ENCODE data around the gene ING5.

Gene ING5

DNA sequence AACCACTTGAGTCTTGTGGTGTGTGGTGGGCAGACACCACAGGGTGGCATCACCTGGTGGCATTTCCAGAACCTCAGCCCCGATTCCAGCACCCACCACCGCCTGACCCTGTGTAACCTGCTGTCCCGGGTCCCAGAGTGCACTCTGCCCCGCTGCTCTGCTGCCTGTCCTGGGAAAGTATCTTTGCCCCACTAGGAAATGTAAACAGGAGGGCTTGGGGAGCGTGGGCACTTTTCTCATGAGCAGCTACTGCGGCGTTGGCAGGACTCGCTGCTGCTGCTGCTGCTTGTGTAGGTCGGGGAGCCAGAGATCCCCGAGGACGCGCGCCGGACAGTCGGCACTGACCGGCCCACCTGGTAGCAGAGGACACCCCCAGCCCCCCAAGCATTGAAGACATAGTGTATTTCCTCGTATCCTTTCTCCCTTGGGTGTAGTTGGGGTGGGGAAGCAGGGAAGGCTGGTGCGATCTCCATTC lies 28.6 kb upstream of the ING5 start:
- no peak for DNase-seq

DNA sequence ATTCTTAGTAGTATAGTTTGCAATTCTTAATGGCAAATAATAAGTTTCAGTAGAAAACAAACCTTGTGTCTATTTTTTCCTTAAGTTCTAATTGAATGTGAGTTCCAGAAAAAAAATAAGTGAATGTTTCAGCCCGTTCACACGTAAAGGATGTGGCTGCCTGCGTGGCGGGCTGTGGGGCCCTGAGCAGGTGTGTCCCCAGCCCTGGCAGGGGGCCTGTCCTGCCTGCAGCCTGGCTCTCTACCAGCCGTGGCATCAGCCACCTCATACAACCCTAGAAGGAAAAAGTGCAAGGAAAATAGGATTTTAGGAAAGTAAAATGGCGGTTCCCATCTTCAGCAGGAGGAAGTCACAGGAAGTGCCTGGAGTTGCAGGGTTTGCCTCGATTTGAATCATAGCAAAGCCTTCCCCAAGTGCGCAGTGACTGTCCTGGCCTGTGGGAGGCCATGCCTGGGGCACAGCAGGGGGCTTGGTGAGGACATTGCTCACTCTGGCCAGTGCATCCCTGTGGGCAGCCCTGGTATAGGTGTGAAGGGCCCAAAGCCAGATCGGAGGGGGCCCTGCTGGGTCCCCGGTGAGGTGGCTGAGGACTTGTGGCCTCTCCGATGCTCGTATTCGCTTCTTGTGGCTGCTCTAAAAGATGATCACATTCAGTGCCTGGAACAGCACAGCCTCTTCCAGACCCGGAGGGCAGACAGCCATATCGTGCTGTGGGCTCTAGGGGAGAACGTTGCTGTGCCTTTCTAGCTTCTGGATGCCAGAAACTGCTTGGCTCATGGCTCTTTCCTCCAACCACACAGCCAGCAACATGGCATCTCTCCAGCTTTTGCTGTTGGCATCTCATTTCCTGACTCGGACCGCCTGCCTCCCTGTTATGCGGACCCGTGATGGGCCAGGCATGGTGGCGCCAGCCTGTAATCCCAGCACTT lies 27.8 kb upstream of the ING5 start:
- no peak for DNase-seq

DNA sequence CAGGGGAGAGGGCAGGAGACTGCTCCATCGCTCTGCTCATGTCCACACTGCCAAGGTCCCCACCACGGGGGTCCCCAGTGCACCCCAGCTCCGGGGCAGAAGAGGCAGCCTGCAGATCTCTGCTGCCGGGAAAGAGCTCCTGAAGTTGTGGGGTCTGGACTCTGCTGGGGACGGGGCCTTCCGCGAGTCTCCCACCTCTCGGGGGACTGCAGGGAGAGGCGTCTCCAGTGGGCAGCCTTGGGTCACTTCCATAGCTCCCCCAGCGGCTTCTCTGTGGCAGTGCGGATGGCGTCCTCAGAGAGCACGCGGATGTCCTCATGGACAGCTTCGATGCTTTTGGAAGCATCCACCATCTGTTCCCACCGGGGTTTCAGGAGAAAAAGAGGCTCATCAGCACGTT lies 26.0 kb upstream of the ING5 start:
- no peak for DNase-seq

DNA sequence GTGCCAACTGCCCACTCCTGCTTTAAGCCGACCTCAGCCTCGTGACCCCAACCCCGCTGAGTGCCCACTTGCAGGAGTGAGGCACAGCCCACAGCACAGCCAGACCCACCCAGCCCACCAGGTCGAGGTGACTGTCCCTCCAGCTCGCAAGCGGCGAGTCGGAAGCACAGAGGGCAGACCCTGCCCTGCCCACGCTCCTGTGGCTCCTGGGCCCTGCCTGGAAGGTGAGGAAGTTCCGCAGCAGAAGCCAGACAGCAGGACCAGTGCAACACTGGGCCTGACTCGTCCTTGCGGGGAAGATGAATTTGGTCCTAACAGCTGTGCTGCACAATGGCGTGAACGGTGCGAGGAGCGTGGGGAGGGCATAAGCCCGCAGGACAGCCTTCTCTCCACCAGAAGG lies 25.2 kb upstream of the ING5 start:
- DNase-seq, result no peak

DNA sequence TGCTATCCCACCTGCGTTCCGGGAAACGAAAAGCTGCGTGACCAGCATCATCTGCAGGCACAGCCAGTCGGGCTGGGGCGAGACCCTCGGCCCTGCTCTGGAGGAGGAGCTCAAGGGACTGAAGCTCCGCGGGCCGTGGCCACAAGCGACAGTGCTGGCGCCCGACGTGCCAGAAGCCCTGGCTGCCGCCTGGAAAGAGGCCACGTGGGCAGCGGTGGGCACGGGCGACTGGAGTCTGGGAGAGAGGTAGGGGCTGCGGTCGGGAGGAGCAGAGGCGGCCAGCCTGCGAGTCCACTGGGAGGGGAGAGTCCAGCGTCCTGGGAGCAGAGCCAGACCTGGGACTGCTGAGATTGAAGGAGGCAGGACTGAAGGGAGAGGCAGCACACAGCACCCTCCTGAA lies 24.4 kb upstream of the ING5 start:
- no peak for DNase-seq

DNA sequence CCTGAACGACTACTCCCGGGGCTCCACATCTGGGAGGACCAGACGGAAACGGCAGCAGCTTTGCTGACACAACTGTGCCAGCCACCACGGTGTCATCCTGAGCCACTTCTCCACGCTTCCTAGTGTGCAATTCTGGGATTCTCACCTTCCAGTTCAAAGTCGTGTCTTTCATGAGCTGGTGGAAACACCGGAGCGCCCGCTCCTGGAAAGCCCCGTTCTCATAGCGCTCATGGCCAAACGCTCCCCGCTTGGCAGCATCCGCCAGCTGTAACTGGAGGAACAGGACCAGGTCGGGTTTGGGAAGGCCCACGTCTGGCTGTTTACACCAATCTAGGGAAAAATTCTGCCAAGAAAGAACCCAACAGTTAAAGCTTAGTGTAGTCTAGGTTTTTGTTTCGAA lies 23.5 kb upstream of the ING5 start:
- no peak for DNase-seq

DNA sequence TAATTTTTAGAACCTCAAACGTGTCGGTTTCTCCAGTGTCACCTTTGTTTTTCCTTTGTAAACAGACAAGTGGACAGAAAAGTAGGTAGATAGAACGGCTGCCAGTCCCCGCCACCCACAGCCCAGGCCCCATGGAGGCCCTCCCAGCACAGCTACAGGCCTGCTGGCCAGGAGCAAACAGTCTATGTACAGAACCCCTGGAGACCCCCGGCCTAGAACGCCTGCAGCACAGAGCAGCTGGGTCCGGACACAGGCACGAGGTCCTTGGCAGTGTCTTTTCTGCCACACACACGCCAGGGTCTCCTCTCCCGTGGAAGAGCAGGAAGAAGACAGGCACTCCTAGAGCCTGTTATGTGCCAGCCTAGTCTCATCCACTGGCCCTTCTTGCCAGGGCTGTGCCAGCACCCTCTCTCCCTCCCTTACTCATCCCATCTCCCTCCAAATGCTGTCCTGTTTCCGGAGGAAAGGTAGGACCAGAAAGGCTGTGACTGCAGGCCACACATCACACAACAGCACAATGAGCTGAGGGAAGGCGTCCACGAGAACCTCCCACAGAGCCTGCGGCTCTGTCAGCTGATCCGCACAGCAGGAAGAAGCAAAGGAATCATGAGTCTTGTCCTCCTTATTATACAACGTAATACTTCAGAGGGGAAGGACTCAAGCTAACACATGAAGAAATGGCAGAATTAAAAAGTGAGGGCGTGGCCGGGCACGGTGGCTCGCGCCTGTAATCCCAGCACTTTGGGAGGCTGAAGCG lies 22.9 kb upstream of the ING5 start:
- DNase-seq, result no peak

DNA sequence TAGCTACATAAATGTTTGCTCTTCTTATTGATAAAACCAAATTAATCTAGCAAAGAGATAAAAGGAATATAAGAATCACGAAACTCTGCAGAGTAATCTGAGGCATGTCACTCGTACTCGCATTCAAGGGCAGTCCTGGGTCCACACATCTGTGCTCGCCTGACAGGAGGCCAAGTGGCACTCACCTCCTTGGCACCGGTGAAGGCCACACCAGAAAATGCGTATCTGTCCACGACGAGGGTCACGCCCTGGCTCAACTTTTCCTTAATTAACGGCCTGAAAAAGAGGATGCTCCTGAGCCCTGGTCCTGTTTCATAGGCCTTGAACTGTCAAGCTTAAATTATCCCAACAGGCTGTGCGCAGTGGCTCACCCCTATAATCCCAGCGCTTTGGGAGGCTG lies 21.8 kb upstream of the ING5 start:
- no peak for DNase-seq

DNA sequence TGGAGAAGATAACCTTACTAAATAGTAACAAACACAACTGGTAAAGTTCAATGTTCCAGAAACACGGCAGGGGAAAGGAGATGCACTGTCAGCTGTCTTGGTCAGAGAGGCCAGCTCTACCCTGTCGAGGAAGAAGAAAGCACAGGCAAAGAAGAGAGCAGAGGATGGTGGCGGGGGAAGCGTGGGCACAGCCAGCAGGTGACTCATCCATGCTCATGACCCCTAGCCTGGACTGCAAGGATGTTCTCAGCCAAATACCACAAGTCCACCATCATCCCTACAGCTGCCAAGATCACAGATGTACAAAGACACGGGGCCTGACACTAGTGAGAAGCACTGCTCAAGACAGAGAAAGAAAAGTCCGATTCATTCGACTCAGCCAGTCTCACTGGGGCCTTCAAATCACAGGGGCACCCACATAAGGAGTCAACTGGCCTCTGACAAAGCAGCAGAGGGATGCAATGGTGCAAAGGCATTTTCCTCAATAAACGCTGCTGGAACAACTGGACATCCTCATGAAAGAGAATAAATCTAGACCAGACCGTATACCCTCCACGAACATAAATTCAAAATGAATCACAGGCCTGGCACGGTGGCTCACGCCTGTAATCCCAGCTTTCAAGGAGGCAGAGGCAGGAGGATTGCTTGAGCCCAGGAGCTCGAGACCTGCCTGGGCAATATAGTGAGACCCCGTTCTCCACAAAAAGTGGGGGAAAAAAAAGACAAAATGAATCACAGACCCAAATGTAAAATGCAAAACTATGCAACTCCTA lies 20.8 kb upstream of the ING5 start:
- DNase-seq, result no peak

DNA sequence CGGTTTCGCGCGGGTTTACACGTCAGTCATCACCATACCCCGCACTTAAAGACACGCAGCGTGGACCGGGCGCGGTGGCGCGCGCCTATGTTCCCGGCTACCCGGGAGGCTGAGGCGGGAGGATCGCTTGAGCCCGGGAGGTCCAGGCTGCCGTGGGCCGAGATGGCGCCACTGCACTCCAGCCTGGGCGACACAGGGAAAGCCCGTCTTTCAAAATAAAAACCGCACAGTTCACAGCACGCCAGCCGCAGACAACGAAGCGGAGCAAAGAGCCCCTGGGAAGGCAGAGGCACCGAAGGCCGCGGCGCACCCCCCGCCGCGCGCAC lies 15.6 kb upstream of the ING5 start:
- DNase-seq, result peak; percentile 33

DNA sequence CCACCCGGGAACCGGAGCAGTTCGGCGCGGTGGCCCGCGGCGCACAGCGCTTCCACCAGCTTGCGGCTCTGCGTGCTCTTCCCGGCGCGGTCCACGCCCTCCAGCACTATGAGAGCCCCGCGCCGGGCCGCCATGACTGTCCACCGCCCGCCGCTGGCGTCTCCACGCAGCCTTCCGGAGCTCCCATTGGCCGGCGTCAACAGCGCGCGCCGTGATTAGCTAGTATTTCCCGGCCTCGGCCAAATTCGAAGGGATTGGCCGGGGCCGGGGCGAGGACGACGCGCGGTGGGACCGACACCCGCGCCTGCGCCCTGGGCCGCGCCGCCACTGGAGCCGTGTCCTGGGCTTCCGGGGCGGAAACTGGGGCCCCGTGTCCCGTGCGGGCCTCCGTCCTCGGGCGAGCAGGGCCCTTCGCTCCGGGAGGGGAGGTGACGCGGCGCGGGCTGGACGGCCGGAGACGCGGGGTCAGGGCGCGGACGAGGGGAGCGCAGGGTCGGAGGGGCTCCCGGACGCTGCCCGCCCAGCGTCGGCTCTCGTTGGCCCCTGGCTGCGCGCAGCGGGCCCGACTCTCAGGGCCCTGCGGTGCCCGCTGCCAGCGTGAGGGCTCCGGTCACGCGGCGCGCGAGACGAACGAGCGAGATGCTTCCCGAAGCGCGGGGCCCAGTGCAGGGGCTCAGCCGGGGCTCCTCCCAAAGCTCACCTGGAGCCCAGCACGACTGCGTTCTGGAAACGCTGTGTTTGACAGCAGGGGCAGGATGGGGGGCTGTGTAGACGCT lies 15.0 kb upstream of the ING5 start, which contains the start of gene DTYMK:
Gene DTYMK, minus strand, starts transcription at position 166 of the 776 bp plus-strand sequence. Its CDS starts 32 bp downstream, at position 134.
- DNase-seq, result peak; percentile 98

DNA sequence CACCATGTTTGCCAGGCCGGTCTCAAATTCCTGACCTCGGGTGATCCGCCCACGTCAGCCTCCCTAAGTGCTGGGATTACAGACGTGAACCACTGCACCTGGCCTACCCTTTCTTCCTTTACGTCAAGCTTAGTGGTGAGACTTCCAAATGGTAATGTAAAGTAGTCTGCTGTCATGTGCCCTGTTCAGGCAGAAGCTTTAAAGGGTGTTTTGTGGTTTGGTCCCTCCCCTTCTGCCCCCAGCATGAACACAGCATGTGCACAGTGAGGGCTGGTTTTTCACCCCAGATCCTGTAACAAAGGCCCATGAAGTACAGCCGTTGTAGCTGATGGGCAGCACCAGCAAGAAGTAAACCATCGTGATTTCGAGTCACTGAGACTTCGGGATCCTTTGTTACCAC lies 12.5 kb upstream of the ING5 start:
- DNase-seq, result peak; percentile 32

DNA sequence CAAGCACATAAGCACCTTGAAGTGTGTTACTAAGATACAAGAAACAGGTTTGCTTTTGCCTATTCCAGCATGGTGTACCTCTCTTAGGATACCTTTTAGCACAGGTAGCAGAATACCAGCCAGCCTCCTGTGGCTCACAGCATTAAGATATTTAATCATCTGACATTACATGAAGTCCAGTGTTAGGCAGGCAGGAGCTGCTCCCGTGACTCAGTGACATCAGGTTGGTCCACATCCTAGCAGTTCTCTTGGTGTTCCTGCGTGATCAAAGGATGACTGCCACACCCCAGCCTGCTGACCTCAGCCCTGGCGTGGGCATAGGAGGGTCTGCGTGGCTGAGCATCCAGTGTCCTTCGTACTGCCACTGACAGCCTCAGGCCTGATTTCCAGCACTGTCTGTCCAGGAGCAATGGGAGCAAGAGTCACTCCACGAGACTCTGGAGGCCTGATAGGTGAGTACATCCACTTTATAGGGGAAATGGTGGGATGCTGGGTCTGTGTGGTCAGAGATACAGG lies 11.6 kb upstream of the ING5 start:
- no peak for DNase-seq

DNA sequence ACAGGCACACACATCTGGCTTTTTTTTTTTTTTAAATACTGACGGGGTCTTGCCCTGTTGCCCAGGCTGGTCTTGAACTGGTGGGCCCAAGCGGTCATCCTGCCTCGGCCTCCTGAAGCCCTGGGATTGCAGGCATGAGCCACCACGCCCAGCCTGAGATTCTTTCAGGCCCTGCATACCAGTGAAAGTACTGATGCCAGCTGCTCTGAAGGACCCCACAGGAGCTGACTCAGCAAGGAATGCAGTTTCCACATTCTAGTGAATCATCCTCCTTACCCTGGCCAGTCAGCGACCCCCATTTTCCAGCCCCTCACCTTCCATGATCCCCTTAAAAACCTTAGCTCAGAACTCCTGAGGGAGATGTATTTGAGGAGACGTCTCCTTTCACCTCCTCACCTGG lies 9.4 kb upstream of the ING5 start:
- DNase-seq, result no peak

DNA sequence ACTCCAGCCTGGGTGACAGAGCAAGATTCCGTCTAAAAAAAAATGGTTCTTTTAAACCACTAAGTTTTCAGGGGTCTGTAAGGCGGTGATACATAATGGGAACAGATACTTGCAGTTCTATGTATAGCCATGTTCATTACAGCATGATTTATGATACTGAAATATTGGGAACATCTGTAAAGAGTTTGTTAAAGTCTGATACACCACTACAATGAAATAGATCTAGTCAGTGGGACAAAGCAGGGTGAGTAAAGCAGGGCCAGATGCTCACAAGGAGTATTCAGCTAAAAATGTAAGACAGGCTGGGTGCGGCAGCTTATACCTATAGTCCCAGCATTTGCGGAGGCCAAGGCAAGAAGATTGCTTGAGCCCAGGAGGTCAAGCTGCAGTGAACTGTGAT lies 6.2 kb upstream of the ING5 start:
- DNase-seq, result no peak

DNA sequence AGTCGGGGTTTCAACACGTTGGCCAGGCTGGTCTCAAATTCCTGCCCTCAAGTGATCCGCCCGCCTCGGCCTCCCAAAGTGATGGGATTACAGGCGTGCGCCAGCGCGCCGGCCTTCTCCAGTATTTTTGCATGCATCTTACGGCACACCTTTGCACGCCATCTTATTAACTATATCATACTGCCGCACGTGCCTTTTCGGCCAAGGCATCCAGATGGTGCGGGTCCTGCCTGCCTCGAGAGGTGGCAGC lies 765 bp upstream of the ING5 start:
- no peak for DNase-seq

DNA sequence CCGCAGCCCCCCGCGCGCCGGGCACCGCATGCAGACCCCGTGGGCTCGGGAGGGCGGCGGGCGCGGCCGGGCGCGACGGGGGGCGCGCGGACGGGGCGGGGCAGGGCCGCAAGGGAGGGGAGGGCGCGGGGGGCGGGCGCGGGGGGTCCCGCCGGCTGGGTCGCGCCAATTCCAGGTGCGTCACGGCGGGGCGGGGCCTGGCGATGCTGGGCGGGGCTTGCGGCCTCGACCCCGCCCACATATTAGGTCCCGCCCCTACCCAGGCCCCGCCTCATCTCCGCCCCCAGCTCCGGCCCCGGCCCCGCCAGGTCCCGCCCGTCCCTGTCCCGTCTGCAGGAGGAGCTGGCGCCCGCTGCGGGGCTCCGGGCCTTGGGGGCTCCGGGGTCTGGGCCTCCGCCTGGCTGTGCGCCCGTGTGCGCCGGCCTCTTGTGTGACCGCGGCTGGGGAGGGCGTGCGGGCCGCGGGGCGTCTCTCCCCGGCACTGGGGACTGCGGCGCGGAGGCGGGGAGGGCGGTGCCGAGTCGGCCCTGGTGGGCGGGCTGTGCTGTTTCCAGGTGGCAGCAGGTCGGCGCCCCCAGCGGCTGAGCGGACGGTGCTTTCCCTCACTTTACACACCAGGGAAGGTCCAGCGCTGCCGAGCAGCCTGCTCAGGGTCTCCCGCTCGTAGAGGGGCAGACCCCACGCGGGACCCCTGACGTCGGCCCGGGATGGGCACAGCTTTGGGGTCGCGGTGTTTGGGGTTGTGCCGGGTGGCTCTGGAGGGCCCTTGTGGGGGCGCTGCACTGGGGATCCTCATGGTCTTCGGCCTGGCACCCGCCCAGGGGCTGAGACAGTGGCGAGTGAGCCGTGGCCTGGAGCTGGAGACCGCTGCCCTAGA lies 554 bp downstream of the ING5 start:
- peak; percentile 91 for DNase-seq

DNA sequence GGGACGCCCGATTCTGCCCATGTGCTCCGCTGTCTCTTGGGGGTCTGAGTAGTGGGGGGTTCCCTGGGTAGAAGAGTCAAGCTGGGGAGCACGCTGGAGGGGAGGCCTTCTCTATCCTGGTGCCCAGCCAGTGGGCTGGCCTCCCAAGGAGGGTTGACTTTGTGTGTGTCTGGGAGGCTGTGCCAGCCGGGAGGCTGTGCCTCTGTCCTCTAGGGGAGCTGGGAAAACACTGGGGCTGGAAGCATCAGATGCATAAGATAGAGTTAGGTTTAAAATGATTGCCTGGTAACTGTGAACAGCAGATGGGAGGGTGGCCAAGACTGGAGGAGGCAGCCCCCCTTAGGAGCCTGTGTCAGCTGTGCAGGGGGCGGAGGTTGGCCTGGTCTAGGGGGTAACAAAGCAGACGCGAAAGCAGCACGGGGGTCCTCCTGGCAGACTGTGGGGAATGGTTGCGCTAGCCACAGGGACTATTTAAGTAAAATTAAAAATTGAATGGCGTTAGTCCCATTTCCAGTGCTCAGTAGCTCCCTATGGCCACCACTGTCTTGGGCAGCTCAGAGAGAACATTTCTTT lies 1.3 kb downstream of the ING5 start:
- no peak for DNase-seq

DNA sequence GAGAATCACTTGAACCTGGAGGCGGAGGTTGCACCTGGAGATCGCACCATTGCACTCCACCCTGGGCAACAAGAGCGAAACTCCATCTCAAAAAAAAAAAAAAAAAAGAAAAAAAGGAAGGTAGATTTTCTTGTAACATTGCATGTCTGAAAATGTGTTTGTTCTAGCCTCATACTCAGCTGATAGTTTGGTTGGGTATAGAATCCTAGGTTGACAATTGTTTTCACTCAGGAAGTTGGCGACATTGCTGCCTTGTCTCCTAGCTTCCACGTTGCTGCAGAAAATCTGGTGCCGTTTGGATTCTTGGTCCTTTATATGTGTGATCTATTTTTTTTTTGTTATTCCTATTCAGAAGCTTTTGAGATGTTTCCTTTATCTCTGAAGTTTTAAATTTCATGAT lies 4.7 kb downstream of the ING5 start:
- no peak for DNase-seq

DNA sequence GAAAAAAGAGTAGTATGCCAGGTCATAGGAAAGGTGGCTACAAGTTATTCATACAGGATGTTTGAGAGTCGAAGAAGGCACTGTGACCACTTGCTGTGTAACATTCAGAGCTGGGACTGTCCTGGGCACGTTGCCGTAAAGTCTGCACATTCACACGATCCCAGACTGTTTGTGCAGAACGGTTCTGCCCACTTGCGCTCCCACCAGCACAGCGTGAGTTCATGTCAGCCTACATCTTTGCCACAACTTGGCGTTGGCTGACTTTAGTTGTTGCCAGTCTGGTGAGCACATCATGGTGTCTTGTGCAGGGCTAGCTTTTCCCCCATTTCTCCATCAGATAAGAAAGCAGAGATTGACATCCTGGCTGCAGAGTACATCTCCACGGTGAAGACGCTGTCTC lies 7.0 kb downstream of the ING5 start:
- no peak for DNase-seq

DNA sequence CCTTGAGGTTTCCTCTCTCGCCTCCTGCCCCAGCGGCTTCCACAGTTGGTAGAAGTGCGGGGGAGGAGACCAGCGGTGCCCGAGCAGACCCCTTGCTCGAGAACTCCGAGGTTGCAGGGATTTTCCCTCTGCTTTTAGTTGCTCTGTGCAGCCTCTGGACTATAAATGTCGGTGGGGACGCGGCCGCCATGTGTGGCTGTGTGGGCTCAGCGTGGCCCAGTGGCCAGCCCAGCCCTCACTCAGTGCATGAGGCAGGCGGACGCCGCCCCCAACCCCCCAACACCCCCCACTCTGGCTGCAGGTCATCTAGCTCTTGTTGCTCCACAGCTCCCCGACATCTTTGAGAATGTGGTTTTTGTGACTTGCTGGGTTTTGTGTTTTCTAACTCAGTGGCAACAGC lies 17.3 kb downstream of the ING5 start:
- no peak for DNase-seq
